CD4-positive, alpha-beta T cell (primary cell): ENCODE results near the gene SRPK2. TPM values are rescaled to one million over a fixed set of nuclear protein-coding genes. Genes with fewer than 3 reads are reported as not detected.

Experiments used
- ATAC-seq: fragments of 200-7000 bp; cut with Tn5 transposase; one replicate; pipeline ENCODE4 v1.10.0; 2022; ENCODE audit warnings: mild to moderate bottlenecking; ENCODE audit not compliant: poor library complexity
- CTCF ChIA-PET: fragments of 350-600 bp; sonication (Branson Sonifier 250); formaldehyde crosslinking; loops from one replicate; lab custom pipeline; 2021; ENCODE audit warnings: antibody characterized with exemption, inconsistent platforms; lab: Charles Lee
- POLR2A ChIA-PET: fragments of 350-600 bp; sonication (Branson Sonifier 250); formaldehyde crosslinking; loops from one replicate; lab custom pipeline; 2021; ENCODE audit warnings: antibody characterized with exemption, inconsistent platforms; lab: Charles Lee
- DNase-seq, 14 experiments: peaks; one replicate each; pipeline ENCODE4 v3.0.0-alpha.2; 2013 to 2020; ENCODE audit warnings: mixed read lengths in 2 of 14
- H3K27ac ChIP-seq, 2 donors: one replicate each; pipeline versions ENCODE4 v1.5.1 to v1.7.0; 2013; ENCODE audit warnings: low read length in 2 of 2, low read depth in 1 of 2, mild to moderate bottlenecking in 1 of 2
- H3K27me3 ChIP-seq, 2 experiments: 1 replicate in 1 of 2; 2 replicates in 1 of 2; pipeline versions ENCODE4 v1.6.1 to v1.7.0; 2013; ENCODE audit warnings: low read length in 2 of 2, control low read depth in 1 of 2, mild to moderate bottlenecking in 1 of 2, moderate library complexity in 1 of 2; ENCODE audit not compliant: insufficient read depth in 2 of 2, control insufficient read depth in 1 of 2
- H3K36me3 ChIP-seq: one replicate; pipeline ENCODE4 v1.6.1; 2013; ENCODE audit warnings: low read length, control low read depth; ENCODE audit not compliant: insufficient read depth
- H3K4me1 ChIP-seq: one replicate; pipeline ENCODE4 v1.6.1; 2013; ENCODE audit warnings: low read length, control low read depth; ENCODE audit not compliant: insufficient read depth
- H3K4me3 ChIP-seq: one replicate; pipeline ENCODE4 v1.5.1; 2013; ENCODE audit warnings: mild to moderate bottlenecking, low read length, moderate library complexity
- H3K9me3 ChIP-seq, 2 experiments: 1 replicate in 1 of 2; 2 replicates in 1 of 2; pipeline versions ENCODE4 v1.6.1 to v1.7.0; 2013; ENCODE audit warnings: low read length in 2 of 2, mild to moderate bottlenecking in 2 of 2, control low read depth in 1 of 2, moderate library complexity in 1 of 2; ENCODE audit not compliant: control insufficient read depth in 1 of 2, insufficient read depth in 1 of 2
- H3K27ac Mint-ChIP-seq: one replicate; pipeline ENCODE4 v1.8.0; 2020; ENCODE audit warnings: mixed read lengths
- H3K27me3 Mint-ChIP-seq: one replicate; pipeline ENCODE4 v1.8.0; 2021; ENCODE audit warnings: mixed read lengths
- H3K36me3 Mint-ChIP-seq: one replicate; pipeline ENCODE4 v1.8.0; 2021; ENCODE audit warnings: low read depth, mixed read lengths
- H3K4me1 Mint-ChIP-seq: one replicate; pipeline ENCODE4 v1.8.0; 2021; ENCODE audit warnings: low read depth, mixed read lengths
- H3K4me3 Mint-ChIP-seq: one replicate; pipeline ENCODE4 v1.8.0; 2020; ENCODE audit warnings: mild to moderate bottlenecking, mixed read lengths
- H3K9me3 Mint-ChIP-seq: one replicate; pipeline ENCODE4 v1.8.0; 2020; ENCODE audit warnings: mixed read lengths
- intact Hi-C, 2 experiments: fragments of 100-400 bp; cut with DNase I in 1 of 2; cut with micrococcal nuclease in 1 of 2; formaldehyde crosslinking; loops; one replicate each; pipeline versions ENCODE4 v1.15.1 to v1.9.0; 2023 to 2025; cut with DNase I, micrococcal nuclease
- total RNA-seq, 174 experiments: library from RNA in 2 of 174; stranded (reverse) in 2 of 174; gene quantifications; one replicate each; pipeline ENCODE4 v1.2.3 and lab custom pipeline; 2021 to 2026
- TF ChIP-seq, protein P1 (sequence below): fragments of 200-600 bp; IDR thresholded peaks from one replicate; pipeline ENCODE4 v1.8.0; 2022; ENCODE audit warnings: antibody characterized with exemption, mild to moderate bottlenecking

Gene SRPK2
- total RNA-seq, 2 experiments from 2014 or later: 39.9 to 40.9 TPM

DNA sequence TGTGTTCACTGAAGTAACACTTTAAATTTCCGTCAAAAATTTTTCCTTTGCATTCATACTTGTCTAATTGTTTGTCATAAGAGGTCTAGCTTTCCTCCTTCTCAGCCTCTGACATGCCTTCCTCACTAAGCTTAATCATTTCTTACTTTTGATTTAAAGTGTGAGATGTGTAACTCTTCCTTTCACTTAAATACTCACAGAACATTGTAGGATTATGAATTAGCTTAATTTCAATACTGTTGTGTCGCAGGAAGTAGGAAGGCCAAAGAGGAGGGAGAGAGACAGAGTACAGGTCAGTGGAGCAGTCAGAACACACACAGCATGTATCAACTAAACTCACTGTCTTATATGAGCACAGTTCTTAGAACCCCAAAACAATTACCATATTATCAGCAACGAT is 99.0 kb downstream of the SRPK2 start:
- TF ChIP-seq, protein P1, sequence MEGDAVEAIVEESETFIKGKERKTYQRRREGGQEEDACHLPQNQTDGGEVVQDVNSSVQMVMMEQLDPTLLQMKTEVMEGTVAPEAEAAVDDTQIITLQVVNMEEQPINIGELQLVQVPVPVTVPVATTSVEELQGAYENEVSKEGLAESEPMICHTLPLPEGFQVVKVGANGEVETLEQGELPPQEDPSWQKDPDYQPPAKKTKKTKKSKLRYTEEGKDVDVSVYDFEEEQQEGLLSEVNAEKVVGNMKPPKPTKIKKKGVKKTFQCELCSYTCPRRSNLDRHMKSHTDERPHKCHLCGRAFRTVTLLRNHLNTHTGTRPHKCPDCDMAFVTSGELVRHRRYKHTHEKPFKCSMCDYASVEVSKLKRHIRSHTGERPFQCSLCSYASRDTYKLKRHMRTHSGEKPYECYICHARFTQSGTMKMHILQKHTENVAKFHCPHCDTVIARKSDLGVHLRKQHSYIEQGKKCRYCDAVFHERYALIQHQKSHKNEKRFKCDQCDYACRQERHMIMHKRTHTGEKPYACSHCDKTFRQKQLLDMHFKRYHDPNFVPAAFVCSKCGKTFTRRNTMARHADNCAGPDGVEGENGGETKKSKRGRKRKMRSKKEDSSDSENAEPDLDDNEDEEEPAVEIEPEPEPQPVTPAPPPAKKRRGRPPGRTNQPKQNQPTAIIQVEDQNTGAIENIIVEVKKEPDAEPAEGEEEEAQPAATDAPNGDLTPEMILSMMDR: no peak
- no peak for DNase-seq
- H3K27ac Mint-ChIP-seq: no peak overlapping the region
- H3K4me3 Mint-ChIP-seq: no peak overlapping the region
- no peaks in the 10 kb centered on the region for H3K27me3 Mint-ChIP-seq
- Histone ChIP-seq H3K9me3 (no peaks in the 10 kb centered on the region), H3K27ac (no peak overlapping the region), H3K27me3 (no peaks in the 10 kb centered on the region), H3K36me3 (no peaks in the 10 kb centered on the region), H3K4me3 (no peak overlapping the region), H3K4me1 (no peaks in the 10 kb centered on the region)
- POLR2A ChIA-PET: no interaction called here
- CTCF ChIA-PET: no interaction called here
- peaks cover 30% of the 10 kb centered on the region for H3K4me1 Mint-ChIP-seq
- no peaks in the 10 kb centered on the region for H3K9me3 Mint-ChIP-seq
- H3K36me3 Mint-ChIP-seq: peaks cover 10% of the 10 kb centered on the region
- no peak for ATAC-seq
- intact Hi-C loops: no loop called here

DNA sequence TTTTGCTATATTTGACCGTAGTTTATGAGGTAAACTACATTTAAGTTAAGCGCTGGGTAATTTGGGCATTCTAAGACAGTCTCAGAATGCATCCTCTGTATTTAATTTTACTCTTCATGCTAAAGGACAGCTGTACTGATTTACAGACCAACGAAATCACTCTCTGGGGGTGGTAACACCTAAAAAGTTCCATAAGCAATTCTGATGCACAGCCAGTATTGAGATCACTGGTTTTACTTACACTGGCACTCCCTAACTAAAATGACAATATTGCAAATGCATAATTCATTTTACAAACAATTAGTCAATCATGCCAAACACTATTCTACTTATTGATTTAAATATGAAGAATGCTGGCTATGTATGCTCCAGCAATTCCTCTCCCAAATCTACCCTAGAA is 102.3 kb downstream of the SRPK2 start:
- no peaks in the 10 kb centered on the region for H3K9me3 ChIP-seq
- DNase-seq (no peak), ATAC-seq (no peak)
- H3K4me3 Mint-ChIP-seq: no peak overlapping the region
- H3K4me1 Mint-ChIP-seq: peaks cover 56% of the 10 kb centered on the region
- H3K4me1 ChIP-seq: peaks cover 7% of the 10 kb centered on the region
- ChIA-PET POLR2A (no interaction called here), CTCF (interaction anchor here (0.7 kb wide), 1 partner anchor 34 kb away, joined by 6 read pairs; no protein-coding TSS in a partner anchor)
- intact Hi-C loops: no loop called here
- no peaks in the 10 kb centered on the region for H3K27me3 Mint-ChIP-seq
- no peaks in the 10 kb centered on the region for H3K36me3 ChIP-seq
- TF ChIP-seq, protein P1: no peak
- H3K4me3 ChIP-seq: no peak overlapping the region
- H3K36me3 Mint-ChIP-seq: peaks cover 18% of the 10 kb centered on the region
- H3K27ac Mint-ChIP-seq: no peak overlapping the region
- no peaks in the 10 kb centered on the region for H3K27me3 ChIP-seq
- H3K27ac ChIP-seq: no peak overlapping the region
- H3K9me3 Mint-ChIP-seq: no peaks in the 10 kb centered on the region

DNA sequence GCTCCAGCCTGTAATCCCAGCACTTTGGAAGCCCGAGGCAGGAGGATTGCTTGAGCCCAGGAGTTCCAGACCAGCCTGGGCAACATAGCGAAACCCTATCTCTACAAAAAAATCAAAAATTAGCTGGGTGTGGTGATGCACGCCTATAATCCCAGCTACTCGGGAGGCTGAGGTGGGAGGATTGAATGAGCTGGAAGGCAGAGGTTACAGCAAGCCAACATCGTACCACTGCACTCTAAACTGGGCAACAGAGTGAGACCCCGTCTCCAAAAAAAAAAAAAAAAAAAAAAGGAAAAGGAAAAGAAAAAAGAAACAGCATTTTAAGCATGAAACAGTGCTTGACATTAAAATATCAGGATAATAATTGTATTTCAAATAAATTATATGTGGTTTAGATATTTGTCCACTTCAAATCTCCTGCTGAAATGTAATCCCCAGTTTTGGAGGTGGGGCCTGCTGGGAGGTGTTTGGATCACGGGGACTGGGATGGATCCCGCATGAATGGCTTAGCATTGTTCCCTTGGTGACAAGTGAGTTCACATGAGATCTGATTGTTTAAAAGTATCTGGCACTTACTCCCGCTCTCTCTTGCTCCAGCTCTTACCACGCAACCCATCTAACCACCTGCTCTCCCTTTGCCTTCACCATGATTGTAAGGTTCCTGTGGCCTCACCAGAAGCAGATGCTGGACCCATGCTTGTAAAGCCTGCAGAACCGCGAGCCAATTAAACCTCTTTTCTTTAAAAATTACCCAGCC is 103.4 kb downstream of the SRPK2 start:
- Mint-ChIP-seq H3K9me3 (no peaks in the 10 kb centered on the region), H3K4me1 (peaks cover 56% of the 10 kb centered on the region), H3K4me3 (peak overlapping the region; percentile 26), H3K36me3 (peaks cover 18% of the 10 kb centered on the region), H3K27ac (no peak overlapping the region), H3K27me3 (no peaks in the 10 kb centered on the region)
- no peak overlapping the region for H3K27ac ChIP-seq
- H3K9me3 ChIP-seq: no peaks in the 10 kb centered on the region
- POLR2A ChIA-PET: interaction anchor here (0.7 to 1.2 kb wide), 2 partner anchors 12 to 302 kb away, joined by 3 read pairs; no protein-coding TSS in a partner anchor
- DNase-seq (no peak), ATAC-seq (no peak)
- H3K4me3 ChIP-seq: no peak overlapping the region
- H3K27me3 ChIP-seq: no peaks in the 10 kb centered on the region
- TF ChIP-seq, protein P1: no peak
- no peaks in the 10 kb centered on the region for H3K36me3 ChIP-seq
- intact Hi-C loops: no loop called here
- CTCF ChIA-PET: no interaction called here
- peaks cover 7% of the 10 kb centered on the region for H3K4me1 ChIP-seq
